Prostate gland (tissue), 2 donors: ENCODE results near the gene KLHDC9. TPM values are rescaled to one million over a fixed set of nuclear protein-coding genes. Genes with fewer than 3 reads are reported as not detected.

Experiments used
- DNase-seq: peaks from one replicate; pipeline ENCODE4 v3.0.0-alpha.2; 2019; ENCODE audit warnings: low spot score
- H3K27ac ChIP-seq, 2 donors: fragments of 200-600 bp; sonication (generic); 2 replicates each; pipeline ENCODE4 v1.5.1; 2017 to 2019
- H3K27me3 ChIP-seq: fragments of 200-600 bp; sonication (generic); replicated peaks from 2 replicates; pipeline ENCODE4 v1.5.1; 2019; ENCODE audit not compliant: insufficient read depth
- H3K36me3 ChIP-seq, 2 donors: fragments of 200-600 bp; sonication (generic); 1 replicate in 1 of 2; 2 replicates in 1 of 2; pipeline versions ENCODE4 v1.5.1 to v1.8.1; 2017 to 2019
- H3K4me1 ChIP-seq: fragments of 200-600 bp; sonication (generic); replicated peaks from 2 replicates; pipeline ENCODE4 v1.5.1; 2019
- H3K4me3 ChIP-seq, 2 donors: fragments of 200-600 bp; sonication (generic); 2 replicates each; pipeline ENCODE4 v1.5.1; 2017 to 2019
- H3K9me3 ChIP-seq: fragments of 200-600 bp; sonication (generic); 2 replicates; pipeline ENCODE4 v1.5.1; 2017
- CTCF ChIP-seq, 4 experiments: fragments of 200-600 bp in 2 of 4; fragments of 450-650 bp in 2 of 4; sonication (generic) in 2 of 4; IDR thresholded peaks; 1 replicate in 3 of 4; 2 replicates in 1 of 4; pipeline ENCODE4 v1.5.1; 2016 to 2019; ENCODE audit warnings: antibody characterized with exemption in 4 of 4, mild to moderate bottlenecking in 2 of 4, moderate library complexity in 2 of 4
- POLR2A ChIP-seq: fragments of 450-650 bp; IDR thresholded peaks from one replicate; pipeline ENCODE4 v1.6.1; 2016; ENCODE audit warnings: antibody characterized with exemption, mild to moderate bottlenecking
- POLR2AphosphoS5 ChIP-seq: sonication (generic); formaldehyde crosslinking; IDR thresholded peaks from one replicate; pipeline ENCODE4 v1.6.1; 2017; ENCODE audit warnings: antibody characterized with exemption
- WGBS: methylation state at CpG from one replicate; pipeline ENCODE4 v1.1.5; 2018; 5-methylcytosine and 5-hydroxymethylcytosine counted together
- intact Hi-C: fragments of 100-400 bp; cut with DNase I; formaldehyde crosslinking; loops from one replicate; pipeline ENCODE4 v1.14.2; 2022
- total RNA-seq, 2 donors: library from RNA; depleted of rRNA; stranded (reverse); fragments of >200 nt; gene quantifications; one replicate each; pipeline ENCODE4 v1.1.0, GENCODE V29; 2016

The KLHDC9 gene
- total RNA-seq, 2 donors from 2014 or later: 24.8 to 33.3 TPM

- no peak for DNase-seq
- no peaks in the 10 kb centered on the region for H3K4me1 ChIP-seq
- H3K27me3 ChIP-seq: no peaks in the 10 kb centered on the region
- no peak for TF ChIP-seq CTCF (IDR thresholded peaks at IDR 0.05)
- peak overlapping the region; percentile 68 to 82 for H3K27ac ChIP-seq
- intact Hi-C loops: no loop called here
- H3K4me3 ChIP-seq: no peak overlapping the region
- no peaks in the 10 kb centered on the region for H3K36me3 ChIP-seq
- WGBS: 96% methylated on average over 5 of the region's 5 CpGs
- no peaks in the 10 kb centered on the region for H3K9me3 ChIP-seq
Observed at GRCh38 chr1:161089938-161090337, 8.2 kb upstream of the KLHDC9 start.

- intact Hi-C loops: no loop called here
- Histone ChIP-seq H3K27me3 (no peaks in the 10 kb centered on the region), H3K4me1 (no peaks in the 10 kb centered on the region), H3K27ac (no peak overlapping the region), H3K4me3 (no peak overlapping the region), H3K9me3 (no peaks in the 10 kb centered on the region), H3K36me3 (no peaks in the 10 kb centered on the region)
- 61% methylated on average over 3 of the region's 3 CpGs for WGBS
- no peak for TF ChIP-seq CTCF (IDR thresholded peaks at IDR 0.05)
- no peak for TF ChIP-seq POLR2AphosphoS5
- no peak for TF ChIP-seq POLR2A
- no peak for DNase-seq
Observed at GRCh38 chr1:161090617-161091016, 7.5 kb upstream of the KLHDC9 start.

GRCh38 chr1:161091093-161091492 is 7.1 kb upstream of the KLHDC9 start:
- DNase-seq: no peak
- H3K9me3 ChIP-seq: no peaks in the 10 kb centered on the region
- intact Hi-C loops: no loop called here
- H3K36me3 ChIP-seq: no peaks in the 10 kb centered on the region
- H3K4me1 ChIP-seq: no peaks in the 10 kb centered on the region
- H3K27me3 ChIP-seq: no peaks in the 10 kb centered on the region
- no peak overlapping the region for H3K4me3 ChIP-seq
- no peak overlapping the region for H3K27ac ChIP-seq
- WGBS: 93% methylated on average over 5 of the region's 5 CpGs
- TF ChIP-seq POLR2A (no peak), CTCF (IDR thresholded peaks at IDR 0.05) (no peak), POLR2AphosphoS5 (no peak)

- H3K4me3 ChIP-seq: no peak overlapping the region
- intact Hi-C loops: no loop called here
- no peaks in the 10 kb centered on the region for H3K27me3 ChIP-seq
- no peaks in the 10 kb centered on the region for H3K36me3 ChIP-seq
- WGBS: 90% methylated on average over 7 of the region's 7 CpGs
- no peak for TF ChIP-seq POLR2A
- TF ChIP-seq POLR2AphosphoS5: no peak
- no peaks in the 10 kb centered on the region for H3K4me1 ChIP-seq
- no peak overlapping the region for H3K27ac ChIP-seq
- no peaks in the 10 kb centered on the region for H3K9me3 ChIP-seq
- no peak for DNase-seq
Observed at GRCh38 chr1:161091796-161092507, 6.2 kb upstream of the KLHDC9 start.

GRCh38 chr1:161092621-161093028 is 5.5 kb upstream of the KLHDC9 start:
- no peak for TF ChIP-seq CTCF (IDR thresholded peaks at IDR 0.05)
- TF ChIP-seq POLR2A: no peak
- TF ChIP-seq POLR2AphosphoS5: no peak
- Histone ChIP-seq H3K9me3 (no peaks in the 10 kb centered on the region), H3K27me3 (no peaks in the 10 kb centered on the region), H3K27ac (no peak overlapping the region), H3K4me1 (no peaks in the 10 kb centered on the region), H3K4me3 (no peak overlapping the region), H3K36me3 (no peaks in the 10 kb centered on the region)
- WGBS: 54% methylated on average over 3 of the region's 3 CpGs
- DNase-seq: no peak
- intact Hi-C loops: no loop called here
